ENCODE measurements around the gene IFTAP. TPM values are rescaled to one million over a fixed set of nuclear protein-coding genes. Genes with fewer than 3 reads are reported as not detected.
"Not testable (repeated sequence)": the region's sequence is repeated elsewhere in the genome, so short reads cannot be mapped to it uniquely, and the experiment has no call there.

IFTAP gene
- polyA plus RNA-seq (ENCODE audit: insufficient read length in 12 of 12): 10 to 100 TPM in 11 of 12 donors, not detected in 1; 36.9 to 64.9 (median 48.2) TPM
- long read RNA-seq, donor 1, transcript C11orf74-201 (6 exons, 863 nt): major isoform, 7 of 16 reads
- long read RNA-seq, donor 1, partial matches to known transcripts: 0 of 16 reads
- long read RNA-seq, donor 1, other reads (novel, unspliced or antisense): 0 of 16 reads
- long read RNA-seq, donor 2, transcript C11orf74-208 (6 exons, 694 nt): minor isoform, 15 of 40 reads
- long read RNA-seq, donor 2, transcript C11orf74-201 (6 exons, 863 nt): major isoform, 16 of 40 reads
- long read RNA-seq, donor 2, partial matches to known transcripts: 0 of 40 reads
- long read RNA-seq, donor 2, other reads (novel, unspliced or antisense): 0 of 40 reads
- long read RNA-seq, donor 3, transcript C11orf74-208 (6 exons, 694 nt): major isoform, 7 of 13 reads
- long read RNA-seq, donor 3, partial matches to known transcripts: 0 of 13 reads
- long read RNA-seq, donor 3, other reads (novel, unspliced or antisense): 0 of 13 reads
- long read RNA-seq, donor 4, transcript C11orf74-201 (6 exons, 863 nt): major isoform, 6 of 13 reads
- long read RNA-seq, donor 4, partial matches to known transcripts: 0 of 13 reads
- long read RNA-seq, donor 4, other reads (novel, unspliced or antisense): 0 of 13 reads
- long read RNA-seq, donor 5: 0 reads
- long read RNA-seq, donor 6, transcript C11orf74-201 (6 exons, 863 nt): minor isoform, 7 of 23 reads
- long read RNA-seq, donor 6, transcript C11orf74-208 (6 exons, 694 nt): major isoform, 9 of 23 reads
- long read RNA-seq, donor 6, partial matches to known transcripts: 0 of 23 reads
- long read RNA-seq, donor 6, other reads (novel, unspliced or antisense): 0 of 23 reads
- long read RNA-seq, donor 7, transcript C11orf74-208 (6 exons, 694 nt): minor isoform, 5 of 15 reads
- long read RNA-seq, donor 7, transcript C11orf74-201 (6 exons, 863 nt): major isoform, 9 of 15 reads
- long read RNA-seq, donor 7, partial matches to known transcripts: 0 of 15 reads
- long read RNA-seq, donor 7, other reads (novel, unspliced or antisense): 0 of 15 reads
- long read RNA-seq, donor 8, transcript C11orf74-208 (6 exons, 694 nt): major isoform, 14 of 37 reads
- long read RNA-seq, donor 8, transcript C11orf74-202 (4 exons, 633 nt): minor isoform, 5 of 37 reads
- long read RNA-seq, donor 8, transcript C11orf74-201 (6 exons, 863 nt): major isoform, 14 of 37 reads
- long read RNA-seq, donor 8, partial matches to known transcripts: 0 of 37 reads
- long read RNA-seq, donor 8, other reads (novel, unspliced or antisense): 0 of 37 reads
- long read RNA-seq, donor 9, transcript C11orf74-208 (6 exons, 694 nt): major isoform, 7 of 15 reads
- long read RNA-seq, donor 9, transcript C11orf74-201 (6 exons, 863 nt): minor isoform, 6 of 15 reads
- long read RNA-seq, donor 9, partial matches to known transcripts: 0 of 15 reads
- long read RNA-seq, donor 9, other reads (novel, unspliced or antisense): 0 of 15 reads
- long read RNA-seq, donor 10, transcript C11orf74-201 (6 exons, 863 nt): major isoform, 6 of 14 reads
- long read RNA-seq, donor 10, transcript C11orf74-208 (6 exons, 694 nt): minor isoform, 5 of 14 reads
- long read RNA-seq, donor 10, partial matches to known transcripts: 0 of 14 reads
- long read RNA-seq, donor 10, other reads (novel, unspliced or antisense): 0 of 14 reads
- long read RNA-seq, donor 11, transcript C11orf74-201 (6 exons, 863 nt): major isoform, 20 of 44 reads
- long read RNA-seq, donor 11, transcript C11orf74-208 (6 exons, 694 nt): minor isoform, 13 of 44 reads
- long read RNA-seq, donor 11, transcript C11orf74-202 (4 exons, 633 nt): minor isoform, 5 of 44 reads
- long read RNA-seq, donor 11, partial matches to known transcripts: 0 of 44 reads
- long read RNA-seq, donor 11, other reads (novel, unspliced or antisense): 0 of 44 reads

GRCh38 chr11:36594316-36594989 lies at the start of gene IFTAP:
Gene IFTAP (plus strand): TSS chr11:36594502. CDS start chr11:36610104, 15,602 bp downstream.
- DNase-seq: peak; percentile 89

DNA sequence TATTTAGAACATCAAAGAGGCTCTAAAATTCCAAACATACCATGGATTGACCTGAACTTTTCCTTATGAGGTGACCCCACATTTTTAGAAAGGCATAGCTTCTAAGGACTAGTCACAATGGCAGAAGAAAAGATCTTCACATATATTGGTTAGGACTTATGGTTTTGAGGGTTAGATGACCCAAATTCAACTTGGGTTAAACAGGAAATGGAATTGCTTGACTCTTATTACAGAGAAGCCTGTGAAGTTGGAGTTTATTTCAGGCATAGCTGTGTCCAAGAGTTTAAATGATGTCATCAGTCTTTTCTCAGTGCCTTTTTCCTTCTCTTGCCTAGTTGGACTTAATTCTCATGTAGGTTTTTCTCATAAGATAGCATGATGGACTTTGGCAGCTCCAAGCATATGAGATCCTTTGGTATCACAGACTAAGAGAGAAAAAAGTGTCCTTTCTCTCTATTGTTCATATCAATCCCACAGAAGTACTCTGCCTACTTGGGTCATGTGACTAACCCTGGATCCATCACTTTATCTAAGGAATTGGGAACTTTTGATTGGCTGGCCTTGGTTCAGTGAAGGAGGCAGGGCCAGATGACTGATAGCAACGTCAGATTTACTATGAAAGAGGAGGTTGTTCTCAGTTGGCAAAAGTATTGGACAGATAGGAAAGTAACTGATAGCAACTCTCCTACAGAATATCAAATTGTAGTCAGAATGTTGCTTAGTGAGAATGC lies 43.8 kb upstream of the IFTAP start:
- no peak for DNase-seq

- not testable (repeated sequence) for DNase-seq
These were observed 36.9 kb upstream of the IFTAP start for GRCh38 chr11:36557390-36557789.

GRCh38 chr11:36557991-36558390 lies 36.3 kb upstream of the IFTAP start:
- no peak for DNase-seq

GRCh38 chr11:36558571-36559413 lies 35.5 kb upstream of the IFTAP start:
- no peak for DNase-seq

GRCh38 chr11:36564376-36565030 lies 29.8 kb upstream of the IFTAP start:
- DNase-seq: peak; percentile 75

GRCh38 chr11:36565031-36565610 lies 29.2 kb upstream of the IFTAP start:
- no peak for DNase-seq

GRCh38 chr11:36566407-36567053 lies 27.8 kb upstream of the IFTAP start:
- DNase-seq: no peak

GRCh38 chr11:36567694-36568093 lies 26.6 kb upstream of the IFTAP start, which contains the start of gene RAG1:
Gene RAG1 (plus strand): TSS chr11:36568007. CDS start chr11:36573305, 5,298 bp downstream.
- DNase-seq: no peak

DNA sequence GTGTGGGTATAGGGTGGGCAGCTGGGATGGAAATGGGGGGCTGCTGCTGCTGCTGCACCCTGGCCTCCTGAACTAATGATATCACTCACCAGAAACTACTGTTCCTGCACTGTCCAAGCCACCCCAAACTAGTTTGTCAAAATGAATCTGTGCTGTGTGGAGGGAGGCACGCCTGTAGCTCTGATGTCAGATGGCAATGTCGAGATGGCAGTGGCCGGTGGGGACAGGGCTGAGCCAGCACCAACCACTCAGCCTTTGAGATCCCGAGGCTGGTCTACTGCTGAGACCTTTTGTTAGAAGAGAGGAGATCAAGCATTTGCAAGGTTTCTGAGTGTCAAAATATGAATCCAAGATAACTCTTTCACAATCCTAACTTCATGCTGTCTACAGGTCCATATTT lies 25.2 kb upstream of the IFTAP start:
- no peak for DNase-seq

GRCh38 chr11:36574486-36574885 lies 19.8 kb upstream of the IFTAP start:
- no peak for DNase-seq

DNA sequence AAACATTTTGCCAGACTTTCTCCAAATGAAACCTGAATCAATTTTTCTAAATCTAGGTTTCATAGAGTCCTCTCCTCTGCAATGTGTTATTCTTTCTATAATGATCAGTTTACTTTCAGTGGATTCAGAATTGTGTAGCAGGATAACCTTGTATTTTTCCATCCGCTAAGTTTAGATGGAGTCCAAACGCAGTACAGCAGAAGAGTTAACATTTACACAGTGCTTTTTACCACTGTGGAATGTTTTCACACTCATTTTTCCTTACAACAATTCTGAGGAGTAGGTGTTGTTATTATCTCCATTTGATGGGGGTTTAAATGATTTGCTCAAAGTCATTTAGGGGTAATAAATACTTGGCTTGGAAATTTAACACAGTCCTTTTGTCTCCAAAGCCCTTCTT lies 16.9 kb upstream of the IFTAP start:
- no peak for DNase-seq

DNA sequence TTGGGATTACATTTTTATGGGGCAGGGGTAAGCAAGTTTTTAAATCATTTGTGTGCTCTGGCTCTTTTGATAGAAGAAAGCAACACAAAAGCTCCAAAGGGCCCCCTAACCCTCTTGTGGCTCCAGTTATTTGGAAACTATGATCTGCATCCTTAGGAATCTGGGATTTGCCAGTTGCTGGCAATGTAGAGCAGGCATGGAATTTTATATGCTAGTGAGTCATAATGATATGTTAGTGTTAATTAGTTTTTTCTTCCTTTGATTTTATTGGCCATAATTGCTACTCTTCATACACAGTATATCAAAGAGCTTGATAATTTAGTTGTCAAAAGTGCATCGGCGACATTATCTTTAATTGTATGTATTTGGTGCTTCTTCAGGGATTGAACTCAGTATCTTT lies 16.4 kb upstream of the IFTAP start:
- no peak for DNase-seq

- DNase-seq: no peak
These were observed 15.8 kb upstream of the IFTAP start for GRCh38 chr11:36578458-36578857.

DNA sequence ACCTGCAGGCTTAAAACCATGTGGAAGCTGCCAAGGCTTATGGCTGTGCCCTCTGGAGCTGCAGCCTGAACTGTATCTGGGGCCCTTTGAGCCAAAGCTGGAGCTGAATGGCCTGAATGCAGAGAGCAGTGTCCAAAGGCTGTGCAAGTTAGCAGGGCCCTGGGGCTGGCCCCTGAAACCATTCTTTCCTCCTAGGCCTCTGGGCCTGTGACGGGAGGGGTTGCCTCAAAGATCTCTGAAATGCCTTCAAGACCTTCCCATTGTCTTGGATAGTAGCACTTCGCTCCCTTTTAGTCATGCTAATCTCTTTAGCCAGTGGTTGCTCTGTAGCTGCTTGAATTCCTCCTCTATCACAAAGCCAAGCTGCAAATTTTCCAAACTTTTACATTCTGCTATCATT lies 12.8 kb upstream of the IFTAP start:
- DNase-seq: no peak

GRCh38 chr11:36583667-36584066 lies 10.6 kb upstream of the IFTAP start:
- DNase-seq: no peak

GRCh38 chr11:36586543-36586942 lies 7.8 kb upstream of the IFTAP start:
- DNase-seq: no peak
